SK-N-SH treated with all-trans-retinoic acid at 6 μM for 48 hours (cell line): ENCODE results near the gene DDI1.
A peak's percentile ranks its signal among the peaks of the same experiment; 100 is the strongest.

Source experiments
- ATAC-seq: fragments of 200-7000 bp; cut with Tn5 transposase; 3 replicates; pipeline ENCODE4 v1.9.1; 2020; ENCODE audit warnings: mild to moderate bottlenecking, moderate library complexity
- ARNTL ChIP-seq: fragments of 450-650 bp; formaldehyde crosslinking; IDR thresholded peaks from 2 replicates; pipeline ENCODE4 v1.5.0; 2020; ENCODE audit warnings: low read depth, mild to moderate bottlenecking, moderate library complexity, borderline replicate concordance
- CSDC2 ChIP-seq: fragments of 250-450 bp; sonication (Bioruptor Pico); IDR thresholded peaks from 2 replicates; pipeline ENCODE4 v1.5.0; 2020; ENCODE audit warnings: mild to moderate bottlenecking, moderate library complexity
- CSRNP3 ChIP-seq: fragments of 250-450 bp; sonication (Bioruptor Pico); IDR thresholded peaks from 2 replicates; pipeline ENCODE4 v1.5.1; 2021; ENCODE audit warnings: mild to moderate bottlenecking, moderate library complexity
- ESRRG ChIP-seq: fragments of 250-450 bp; sonication (Bioruptor Pico); IDR thresholded peaks from 2 replicates; pipeline ENCODE4 v1.6.1; 2021; ENCODE audit warnings: mild to moderate bottlenecking
- GLIS3 ChIP-seq: fragments of 250-450 bp; sonication (Bioruptor Pico); IDR thresholded peaks from 2 replicates; pipeline ENCODE4 v1.5.0; 2020; ENCODE audit warnings: mild to moderate bottlenecking, moderate library complexity
- ISL1 ChIP-seq: fragments of 250-450 bp; sonication (Bioruptor Pico); IDR thresholded peaks from 2 replicates; pipeline ENCODE4 v2.1.2; 2022; ENCODE audit warnings: mild to moderate bottlenecking, moderate library complexity
- OSR1 ChIP-seq: fragments of 250-450 bp; sonication (Bioruptor Pico); IDR thresholded peaks from 2 replicates; pipeline ENCODE4 v1.8.0; 2022; ENCODE audit warnings: moderate library complexity, mild to moderate bottlenecking, inconsistent platforms
- PATZ1 ChIP-seq: fragments of 250-450 bp; sonication (Bioruptor Pico); IDR thresholded peaks from 2 replicates; pipeline ENCODE4 v1.8.0; 2020; ENCODE audit warnings: mild to moderate bottlenecking, moderate library complexity, borderline replicate concordance
- PPARA ChIP-seq: fragments of 250-450 bp; sonication (Bioruptor Pico); IDR thresholded peaks from 2 replicates; pipeline ENCODE4 v1.5.0; 2020; ENCODE audit warnings: mild to moderate bottlenecking, borderline replicate concordance
- RARB ChIP-seq: fragments of 250-450 bp; sonication (Bioruptor Pico); IDR thresholded peaks from 2 replicates; pipeline ENCODE4 v1.8.0; 2021; ENCODE audit warnings: mild to moderate bottlenecking, moderate library complexity
- SNAI2 ChIP-seq: fragments of 250-450 bp; sonication (Bioruptor Pico); IDR thresholded peaks from 2 replicates; pipeline ENCODE4 v1.5.0; 2020; ENCODE audit warnings: mild to moderate bottlenecking, moderate library complexity
- TCF4 ChIP-seq: fragments of 250-450 bp; sonication (Bioruptor Pico); IDR thresholded peaks from 2 replicates; pipeline ENCODE4 v1.8.0; 2021; ENCODE audit warnings: mild to moderate bottlenecking, moderate library complexity, borderline replicate concordance
- TOX ChIP-seq: fragments of 250-450 bp; sonication (Bioruptor Pico); IDR thresholded peaks from 2 replicates; pipeline ENCODE4 v1.8.0; 2021; ENCODE audit warnings: mild to moderate bottlenecking, moderate library complexity, borderline replicate concordance
- ZC3H10 ChIP-seq: fragments of 250-450 bp; sonication (Bioruptor Pico); IDR thresholded peaks from 2 replicates; pipeline ENCODE4 v1.5.1; 2021; ENCODE audit warnings: mild to moderate bottlenecking, moderate library complexity
- ZFP3 ChIP-seq: fragments of 250-450 bp; sonication (Bioruptor Pico); IDR thresholded peaks from 2 replicates; pipeline ENCODE4 v1.5.0; 2020; ENCODE audit warnings: mild to moderate bottlenecking, moderate library complexity
- ZFP30 ChIP-seq: fragments of 450-650 bp; formaldehyde crosslinking; IDR thresholded peaks from 2 replicates; pipeline ENCODE4 v1.5.0; 2022; ENCODE audit warnings: mild to moderate bottlenecking, moderate library complexity
- ZNF565 ChIP-seq: fragments of 450-650 bp; formaldehyde crosslinking; conservative IDR thresholded peaks from 2 replicates; pipeline ENCODE4 v1.5.0; 2020; ENCODE audit warnings: low read depth, mild to moderate bottlenecking, moderate library complexity
- ZNF70 ChIP-seq: fragments of 450-650 bp; formaldehyde crosslinking; IDR thresholded peaks from 2 replicates; pipeline ENCODE4 v1.5.0; 2020; ENCODE audit warnings: mild to moderate bottlenecking, moderate library complexity
- ZNF8 ChIP-seq: fragments of 450-650 bp; formaldehyde crosslinking; IDR thresholded peaks from 2 replicates; pipeline ENCODE4 v1.5.0; 2020; ENCODE audit warnings: mild to moderate bottlenecking, moderate library complexity
- TF ChIP-seq, protein P1 (sequence below): fragments of 250-450 bp; sonication (Bioruptor Pico); IDR thresholded peaks from 2 replicates; pipeline ENCODE4 v1.5.0; 2020; ENCODE audit warnings: mild to moderate bottlenecking, moderate library complexity
- TF ChIP-seq, protein P2 (sequence below): fragments of 250-450 bp; sonication (Bioruptor Pico); IDR thresholded peaks from 2 replicates; pipeline ENCODE4 v1.5.1; 2020; ENCODE audit warnings: low read depth, mild to moderate bottlenecking, moderate library complexity

Gene DDI1

DNA sequence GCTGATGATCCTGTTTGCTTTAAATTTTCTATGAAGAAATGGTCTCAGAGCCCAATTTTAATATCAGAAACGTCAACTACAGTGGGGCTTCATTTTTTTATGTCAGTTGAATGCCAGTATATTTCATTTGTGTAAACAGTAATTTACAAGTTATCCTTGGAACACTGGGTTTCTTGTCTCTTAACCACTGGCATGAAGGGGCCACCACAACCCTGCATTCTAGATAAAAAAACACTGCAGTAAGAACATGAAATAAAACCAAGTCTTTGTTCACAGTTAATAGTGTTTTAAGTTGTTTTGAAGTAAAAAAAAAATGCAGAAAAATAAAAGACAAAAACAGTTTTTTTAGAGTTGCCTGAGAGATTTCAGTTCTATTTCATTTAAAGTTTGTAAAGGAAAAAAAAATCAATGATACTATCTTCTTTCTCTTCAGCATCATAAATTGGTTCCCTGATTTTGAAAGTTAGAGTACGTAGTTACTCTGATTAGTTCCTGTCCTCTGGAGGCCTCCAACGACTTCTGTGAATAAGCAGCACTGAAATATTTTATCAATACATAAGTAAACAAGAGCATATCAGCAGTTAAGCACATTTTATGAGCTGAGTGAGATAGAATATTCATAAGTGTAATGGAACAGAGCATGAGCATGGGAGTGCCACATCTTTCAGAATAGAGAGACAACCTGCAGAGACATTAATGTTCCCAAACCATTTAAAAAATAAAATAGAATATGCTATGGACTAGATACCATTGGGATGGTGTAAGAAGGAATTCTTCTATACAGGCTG, 7.8 kb upstream of the DDI1 start:
- no peak for ATAC-seq
- TF ChIP-seq PPARA (no peak), OSR1 (CRISPR knock-in tag) (no peak), ZNF8 (no peak)

DNA sequence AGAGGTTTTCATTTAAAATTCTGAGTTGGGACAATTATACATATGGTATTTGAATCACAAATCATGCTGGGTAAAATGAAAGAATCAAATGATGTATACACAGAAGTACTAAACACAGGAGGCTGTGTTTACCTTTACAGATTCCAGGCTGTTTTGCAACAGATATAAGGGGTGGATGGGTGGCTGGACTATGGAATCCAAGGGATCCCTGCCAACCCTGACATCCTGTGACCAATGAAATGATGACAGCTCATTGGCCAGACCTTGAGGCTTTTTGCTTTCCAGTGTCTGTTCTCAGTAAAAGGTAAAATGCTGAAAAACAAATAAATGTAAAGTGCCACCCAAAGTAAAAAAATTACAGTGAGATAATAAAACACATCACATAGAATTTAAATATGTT, 3.3 kb upstream of the DDI1 start:
- TF ChIP-seq ZFP30 (no peak), ZNF565 (no peak)

DNA sequence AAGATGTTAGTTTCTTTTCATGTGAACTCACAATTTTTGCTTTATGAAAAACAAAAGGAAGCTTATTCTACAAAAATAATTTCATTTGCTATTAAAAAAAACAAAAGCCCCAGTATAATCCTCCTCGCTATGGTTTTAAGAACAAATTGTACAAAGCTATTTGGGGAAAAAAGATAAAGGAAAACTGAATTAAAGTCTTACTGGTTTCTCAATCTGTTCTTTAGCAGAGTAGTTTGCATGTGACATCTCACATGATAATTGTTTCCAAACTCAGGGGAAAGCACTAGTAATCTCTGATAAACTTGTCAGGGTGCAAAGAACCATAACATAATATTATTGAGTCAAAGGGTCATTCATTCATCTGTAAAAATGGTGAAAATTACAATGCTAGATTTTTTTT, 2.9 kb upstream of the DDI1 start:
- TF ChIP-seq PPARA, result no peak
- no peak for TF ChIP-seq RARB (CRISPR knock-in tag)
- TF ChIP-seq, protein P1, sequence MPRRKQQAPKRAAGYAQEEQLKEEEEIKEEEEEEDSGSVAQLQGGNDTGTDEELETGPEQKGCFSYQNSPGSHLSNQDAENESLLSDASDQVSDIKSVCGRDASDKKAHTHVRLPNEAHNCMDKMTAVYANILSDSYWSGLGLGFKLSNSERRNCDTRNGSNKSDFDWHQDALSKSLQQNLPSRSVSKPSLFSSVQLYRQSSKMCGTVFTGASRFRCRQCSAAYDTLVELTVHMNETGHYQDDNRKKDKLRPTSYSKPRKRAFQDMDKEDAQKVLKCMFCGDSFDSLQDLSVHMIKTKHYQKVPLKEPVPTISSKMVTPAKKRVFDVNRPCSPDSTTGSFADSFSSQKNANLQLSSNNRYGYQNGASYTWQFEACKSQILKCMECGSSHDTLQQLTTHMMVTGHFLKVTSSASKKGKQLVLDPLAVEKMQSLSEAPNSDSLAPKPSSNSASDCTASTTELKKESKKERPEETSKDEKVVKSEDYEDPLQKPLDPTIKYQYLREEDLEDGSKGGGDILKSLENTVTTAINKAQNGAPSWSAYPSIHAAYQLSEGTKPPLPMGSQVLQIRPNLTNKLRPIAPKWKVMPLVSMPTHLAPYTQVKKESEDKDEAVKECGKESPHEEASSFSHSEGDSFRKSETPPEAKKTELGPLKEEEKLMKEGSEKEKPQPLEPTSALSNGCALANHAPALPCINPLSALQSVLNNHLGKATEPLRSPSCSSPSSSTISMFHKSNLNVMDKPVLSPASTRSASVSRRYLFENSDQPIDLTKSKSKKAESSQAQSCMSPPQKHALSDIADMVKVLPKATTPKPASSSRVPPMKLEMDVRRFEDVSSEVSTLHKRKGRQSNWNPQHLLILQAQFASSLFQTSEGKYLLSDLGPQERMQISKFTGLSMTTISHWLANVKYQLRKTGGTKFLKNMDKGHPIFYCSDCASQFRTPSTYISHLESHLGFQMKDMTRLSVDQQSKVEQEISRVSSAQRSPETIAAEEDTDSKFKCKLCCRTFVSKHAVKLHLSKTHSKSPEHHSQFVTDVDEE (CRISPR knock-in tag), result no peak
- TF ChIP-seq CSRNP3 (CRISPR knock-in tag), result no peak
- no peak for TF ChIP-seq ISL1 (CRISPR knock-in tag)
- TF ChIP-seq ZFP3 (CRISPR knock-in tag), result no peak
- no peak for TF ChIP-seq TCF4
- TF ChIP-seq, protein P2, sequence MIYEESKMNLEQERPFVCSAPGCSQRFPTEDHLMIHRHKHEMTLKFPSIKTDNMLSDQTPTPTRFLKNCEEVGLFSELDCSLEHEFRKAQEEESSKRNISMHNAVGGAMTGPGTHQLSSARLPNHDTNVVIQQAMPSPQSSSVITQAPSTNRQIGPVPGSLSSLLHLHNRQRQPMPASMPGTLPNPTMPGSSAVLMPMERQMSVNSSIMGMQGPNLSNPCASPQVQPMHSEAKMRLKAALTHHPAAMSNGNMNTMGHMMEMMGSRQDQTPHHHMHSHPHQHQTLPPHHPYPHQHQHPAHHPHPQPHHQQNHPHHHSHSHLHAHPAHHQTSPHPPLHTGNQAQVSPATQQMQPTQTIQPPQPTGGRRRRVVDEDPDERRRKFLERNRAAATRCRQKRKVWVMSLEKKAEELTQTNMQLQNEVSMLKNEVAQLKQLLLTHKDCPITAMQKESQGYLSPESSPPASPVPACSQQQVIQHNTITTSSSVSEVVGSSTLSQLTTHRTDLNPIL, result no peak
- no peak for TF ChIP-seq ZNF565
- TF ChIP-seq, all 23 proteins: peak for 0
- ATAC-seq, result no peak

More for the DNA sequence above, 3.3 kb upstream of the DDI1 start:
- ATAC-seq, result peak; percentile 82

- ATAC-seq, result no peak
- TF ChIP-seq CSRNP3 (CRISPR knock-in tag) (no peak), ESRRG (CRISPR knock-in tag) (no peak), ZC3H10 (CRISPR knock-in tag) (no peak), ZNF8 (no peak), SNAI2 (no peak), GLIS3 (no peak), TCF4 (no peak), ZNF565 (no peak), TOX (no peak), PPARA (no peak)
Observed at GRCh38 chr11:104036995-104037394, 555 bp downstream of the DDI1 start.

DNA sequence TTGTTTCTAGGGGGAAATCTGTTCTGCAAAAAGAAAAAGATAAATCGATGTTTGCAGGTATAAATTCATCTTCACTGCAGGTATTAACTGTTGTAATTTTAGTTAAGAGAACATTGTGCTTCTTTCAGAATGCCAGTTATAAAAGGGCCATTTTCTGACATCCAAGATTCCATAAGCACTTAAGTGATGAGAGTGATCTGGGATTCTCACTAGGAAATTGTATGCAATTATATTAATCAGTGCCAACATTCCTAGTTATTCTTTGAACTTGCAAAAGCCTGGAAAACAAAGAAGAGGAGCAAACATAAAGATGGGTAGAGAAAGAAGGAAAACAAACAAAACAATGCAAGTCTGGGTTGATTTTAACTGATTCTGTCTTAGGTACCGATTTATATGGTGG, 5.4 kb downstream of the DDI1 start:
- no peak for ATAC-seq
- TF ChIP-seq ZNF8 (no peak), RARB (CRISPR knock-in tag) (no peak), ZNF70 (CRISPR knock-in tag) (no peak), ISL1 (CRISPR knock-in tag) (no peak), SNAI2 (no peak), ZFP30 (no peak), OSR1 (CRISPR knock-in tag) (no peak), ZC3H10 (CRISPR knock-in tag) (no peak), ESRRG (CRISPR knock-in tag) (no peak), TCF4 (no peak), PATZ1 (CRISPR knock-in tag) (no peak), ZNF565 (no peak), ZFP3 (CRISPR knock-in tag) (no peak), CSDC2 (CRISPR knock-in tag) (no peak), GLIS3 (no peak), ARNTL (CRISPR knock-in tag) (no peak), TOX (no peak)
- TF ChIP-seq, protein P1 (CRISPR knock-in tag), result no peak
